HG03025 (cell line): ENCODE data around the gene ANXA3.

Source experiments
- ATAC-seq: cut with Tn5 transposase; IDR thresholded peaks from one replicate; pipeline ENCODE4 v1.9.1; 2021; ENCODE audit warnings: mild to moderate bottlenecking, moderate library complexity; ENCODE audit not compliant: unreplicated experiment, low FRiP score

The ANXA3 gene

DNA sequence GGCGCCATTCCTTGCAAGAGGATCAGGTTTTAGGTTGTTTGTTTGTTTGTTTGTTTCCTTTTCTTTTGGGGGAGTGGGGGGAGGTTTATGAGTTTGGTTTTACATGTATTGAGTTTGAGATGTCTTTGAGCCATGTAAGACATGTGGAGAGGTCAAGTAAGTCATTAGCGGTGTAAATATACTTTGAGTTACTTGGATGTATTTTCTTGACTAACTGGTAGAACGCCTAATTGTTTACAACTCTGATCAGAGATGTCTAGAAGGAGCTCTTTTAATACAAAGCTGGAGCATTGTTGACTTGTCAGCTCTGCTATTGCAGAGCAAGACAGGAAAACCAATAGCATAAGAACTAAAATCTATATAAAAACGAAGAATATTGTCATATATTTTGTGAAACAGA is 57.1 kb downstream of the ANXA3 start:
- ATAC-seq, result no peak

- ATAC-seq, result no peak
Measured at GRCh38 chr4:78609580-78609979, 58.0 kb downstream of the ANXA3 start.

DNA sequence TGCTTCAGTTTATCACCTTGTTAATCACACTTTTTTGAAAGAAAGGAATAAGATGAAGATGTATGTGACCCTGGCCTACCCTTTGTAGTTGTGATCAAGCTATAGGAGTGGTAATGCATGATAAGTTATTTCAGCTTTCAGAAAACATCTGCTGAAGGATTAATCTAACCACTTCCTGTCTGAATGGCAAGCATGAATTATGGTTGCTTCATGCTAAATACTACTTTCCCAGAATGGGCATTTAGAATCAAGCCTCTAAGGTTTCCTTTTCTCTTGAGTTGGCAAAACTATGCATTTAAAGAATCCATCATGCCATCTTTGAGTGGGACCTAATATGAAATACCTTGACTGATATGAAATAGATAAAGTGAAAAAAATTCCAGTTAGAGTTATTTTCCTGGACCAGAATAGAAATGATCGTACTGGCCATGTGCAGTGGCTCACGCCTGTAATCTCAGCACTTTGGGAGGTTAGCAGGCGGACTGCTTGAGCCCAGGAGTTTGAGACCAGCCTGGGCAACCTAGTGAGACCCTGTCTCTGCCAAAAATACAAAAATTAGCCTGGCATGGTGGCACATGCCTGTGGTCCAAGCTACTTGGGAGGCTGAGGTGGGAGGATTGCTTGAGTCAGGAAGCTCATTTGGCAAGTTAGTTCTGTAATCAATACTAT is 59.1 kb downstream of the ANXA3 start:
- no peak for ATAC-seq

- ATAC-seq, result no peak
Measured at GRCh38 chr4:78611215-78611558, 59.6 kb downstream of the ANXA3 start.

GRCh38 chr4:78612398-78613178 is 61.0 kb downstream of the ANXA3 start:
- no peak for ATAC-seq

DNA sequence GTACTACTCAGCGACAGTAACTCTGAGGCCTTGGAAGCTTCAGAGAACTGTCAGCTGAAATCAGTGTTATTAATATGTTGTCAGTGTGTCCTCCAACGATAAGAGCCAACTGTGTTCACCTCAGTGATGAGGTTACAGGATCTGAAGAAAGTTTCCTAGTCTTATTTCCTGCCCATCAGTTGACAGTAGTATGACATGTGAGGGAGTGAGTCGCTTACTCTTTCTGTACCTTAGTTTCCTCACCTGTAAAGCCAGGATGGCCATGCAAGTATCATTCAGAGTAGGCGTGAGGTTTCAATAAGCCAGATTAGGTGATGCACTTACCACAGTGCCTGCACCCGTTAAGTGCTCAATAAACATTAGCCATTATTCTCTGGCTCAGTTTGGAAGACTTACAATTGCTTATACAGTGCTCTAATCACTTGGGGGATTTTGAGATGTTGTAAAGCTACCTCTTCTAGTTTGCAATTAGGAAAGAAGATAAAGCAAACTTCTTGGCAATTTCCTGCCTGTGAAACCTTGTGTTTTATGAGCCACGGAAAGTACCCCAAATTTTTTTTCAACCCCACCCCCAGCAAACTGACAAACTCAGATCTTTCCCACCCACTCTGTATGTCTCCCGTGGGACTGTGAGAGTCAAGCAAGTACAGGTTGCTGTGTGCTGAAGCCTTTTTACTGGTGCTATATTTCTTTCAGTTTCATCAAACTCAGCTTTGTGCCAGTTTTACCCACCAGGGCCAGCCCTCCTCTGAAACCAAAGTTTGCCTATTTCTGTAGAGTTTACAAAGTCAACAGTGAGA is 62.2 kb downstream of the ANXA3 start:
- ATAC-seq, result peak; percentile 92

- no peak for ATAC-seq
Measured at GRCh38 chr4:78616046-78616498, 64.5 kb downstream of the ANXA3 start.

- no peak for ATAC-seq
Measured at GRCh38 chr4:78618436-78618835, 66.9 kb downstream of the ANXA3 start.

- no peak for ATAC-seq
Measured at GRCh38 chr4:78621395-78621794, 69.8 kb downstream of the ANXA3 start.

GRCh38 chr4:78622253-78622979 is 70.8 kb downstream of the ANXA3 start:
- ATAC-seq, result no peak

DNA sequence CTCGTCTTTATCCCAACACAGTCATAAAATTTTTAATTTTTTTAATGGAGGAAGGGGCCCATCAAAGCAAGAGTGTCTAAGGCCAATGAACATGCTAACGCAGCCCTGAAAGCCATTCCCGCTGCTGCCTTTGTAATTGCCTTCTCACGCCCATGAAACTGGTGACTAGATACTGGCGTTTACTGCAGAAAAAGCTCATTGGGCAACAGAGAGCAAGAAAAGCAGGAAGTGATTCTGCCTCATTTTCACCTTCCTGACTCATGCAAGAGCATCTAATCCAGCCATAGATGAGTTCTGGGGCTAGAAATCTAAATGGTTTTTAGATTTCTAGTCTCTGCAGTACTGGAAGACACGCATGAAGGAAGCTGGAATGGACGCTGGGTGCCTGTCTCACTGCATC is 72.5 kb downstream of the ANXA3 start:
- no peak for ATAC-seq

GRCh38 chr4:78625073-78625472 is 73.5 kb downstream of the ANXA3 start:
- no peak for ATAC-seq

DNA sequence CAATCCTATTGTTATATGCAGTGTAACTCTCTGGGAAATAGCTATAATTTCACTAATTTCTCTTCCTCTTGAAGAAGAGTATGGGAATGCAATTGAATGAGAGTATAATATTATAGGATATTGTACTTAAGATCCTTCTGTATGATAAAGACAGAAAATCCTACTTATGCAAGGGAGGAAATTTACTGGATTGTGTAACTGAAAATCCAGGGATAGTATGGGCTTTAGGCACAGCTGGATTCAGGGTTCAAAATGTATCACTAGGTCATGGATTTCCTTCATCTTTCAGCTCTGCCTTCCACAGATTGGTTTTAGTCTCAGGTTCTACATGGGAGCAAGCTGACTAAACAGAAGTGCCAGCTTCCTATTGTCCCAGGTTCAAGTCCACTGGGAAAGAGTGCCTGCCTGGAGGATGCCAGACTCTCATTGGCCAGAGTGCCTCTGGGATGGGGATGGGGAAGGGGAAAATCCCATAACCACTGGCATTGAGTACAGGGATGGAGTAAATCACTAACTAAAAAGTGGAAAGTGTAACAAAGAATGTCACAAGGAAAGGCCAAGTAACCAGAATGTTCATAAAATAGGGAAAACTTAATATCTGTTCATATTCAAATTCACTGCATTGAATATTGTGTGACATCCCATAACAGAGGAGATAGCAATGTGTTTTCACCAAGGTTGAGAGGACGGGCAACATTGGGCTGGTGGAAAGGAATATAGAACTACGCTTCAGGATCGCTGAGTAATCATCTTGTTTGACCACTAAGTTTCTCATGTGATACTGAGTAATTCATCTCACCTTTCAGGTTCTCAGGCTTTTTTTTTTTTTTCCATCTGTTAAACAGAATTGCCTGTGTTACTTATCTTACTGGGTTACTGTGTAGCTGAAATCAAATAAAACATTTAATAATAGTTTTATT is 75.7 kb downstream of the ANXA3 start:
- ATAC-seq, result no peak

GRCh38 chr4:78627966-78628678 is 76.6 kb downstream of the ANXA3 start:
- ATAC-seq, result no peak

DNA sequence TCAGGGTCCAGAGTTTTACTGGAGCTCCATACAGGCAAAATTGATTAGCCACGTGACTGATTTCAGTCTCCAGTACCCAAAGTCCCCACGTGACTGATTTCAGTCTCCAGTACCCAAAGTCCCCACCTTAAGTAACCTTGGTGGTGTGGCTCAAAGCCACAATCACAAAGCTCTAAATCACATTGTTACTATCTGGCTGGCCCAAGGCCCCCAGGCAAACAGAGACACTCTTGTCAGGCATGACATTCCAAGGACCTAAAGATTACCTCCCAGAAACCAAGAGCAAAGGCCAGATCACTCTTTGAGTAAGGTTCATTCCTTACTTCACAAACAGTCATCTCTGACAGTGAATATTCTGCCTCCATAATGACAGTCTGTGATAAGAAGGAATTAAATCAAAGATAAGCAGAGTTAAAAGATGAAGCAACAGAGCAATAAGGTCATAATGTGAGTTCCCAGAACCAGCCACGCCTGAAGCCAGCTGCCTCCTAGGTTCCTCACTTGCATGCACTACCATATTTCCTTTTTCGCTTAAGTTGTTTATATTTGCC is 78.5 kb downstream of the ANXA3 start:
- no peak for ATAC-seq

DNA sequence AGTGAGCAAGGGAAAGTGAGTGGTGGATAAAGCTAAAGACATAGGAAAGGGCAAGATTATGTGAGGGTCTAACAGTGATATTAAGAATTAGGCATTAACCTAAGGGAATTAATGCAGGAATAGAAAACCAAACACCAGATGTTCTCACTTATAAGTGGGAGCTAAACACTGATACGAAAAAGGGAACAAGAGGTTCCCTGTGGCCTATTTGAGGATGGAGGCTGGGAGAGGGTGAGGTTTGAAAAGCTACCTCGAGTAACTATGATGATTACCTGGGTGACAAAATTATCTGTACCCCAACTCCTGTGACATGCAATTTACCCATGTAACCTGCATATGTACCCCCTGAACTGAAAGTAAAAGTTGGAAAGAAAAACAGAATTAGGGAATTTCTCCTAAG is 79.0 kb downstream of the ANXA3 start:
- ATAC-seq, result no peak

GRCh38 chr4:78634011-78634664 is 82.6 kb downstream of the ANXA3 start:
- ATAC-seq, result no peak
